ENCODE data around the gene NTPCR.

DNA sequence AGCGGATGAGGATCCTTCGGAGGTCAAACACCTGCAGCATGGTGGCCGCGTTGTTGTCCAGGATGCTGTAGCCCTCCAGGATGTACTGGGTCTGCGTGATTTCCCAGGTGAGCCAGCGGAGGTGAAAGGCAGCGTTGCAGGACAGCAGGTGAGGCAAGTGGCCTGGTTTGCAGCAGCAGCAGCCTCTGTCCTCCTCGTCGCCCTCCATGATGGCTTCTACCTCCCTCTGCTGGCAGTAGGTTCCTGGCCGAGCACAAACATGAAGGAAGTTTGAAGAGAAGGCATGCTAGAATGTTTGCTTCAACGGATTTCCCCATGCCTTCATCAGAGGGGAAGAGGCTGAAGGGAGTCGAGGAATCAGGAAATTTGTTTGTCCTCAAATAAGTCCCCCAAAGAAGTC lies 74.7 kb downstream of the NTPCR start:
- TF ChIP-seq, protein P1, sequence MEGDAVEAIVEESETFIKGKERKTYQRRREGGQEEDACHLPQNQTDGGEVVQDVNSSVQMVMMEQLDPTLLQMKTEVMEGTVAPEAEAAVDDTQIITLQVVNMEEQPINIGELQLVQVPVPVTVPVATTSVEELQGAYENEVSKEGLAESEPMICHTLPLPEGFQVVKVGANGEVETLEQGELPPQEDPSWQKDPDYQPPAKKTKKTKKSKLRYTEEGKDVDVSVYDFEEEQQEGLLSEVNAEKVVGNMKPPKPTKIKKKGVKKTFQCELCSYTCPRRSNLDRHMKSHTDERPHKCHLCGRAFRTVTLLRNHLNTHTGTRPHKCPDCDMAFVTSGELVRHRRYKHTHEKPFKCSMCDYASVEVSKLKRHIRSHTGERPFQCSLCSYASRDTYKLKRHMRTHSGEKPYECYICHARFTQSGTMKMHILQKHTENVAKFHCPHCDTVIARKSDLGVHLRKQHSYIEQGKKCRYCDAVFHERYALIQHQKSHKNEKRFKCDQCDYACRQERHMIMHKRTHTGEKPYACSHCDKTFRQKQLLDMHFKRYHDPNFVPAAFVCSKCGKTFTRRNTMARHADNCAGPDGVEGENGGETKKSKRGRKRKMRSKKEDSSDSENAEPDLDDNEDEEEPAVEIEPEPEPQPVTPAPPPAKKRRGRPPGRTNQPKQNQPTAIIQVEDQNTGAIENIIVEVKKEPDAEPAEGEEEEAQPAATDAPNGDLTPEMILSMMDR (conservative IDR thresholded peaks at IDR 0.05): peak; percentile 87
- no peak for TF ChIP-seq ZFX (IDR thresholded peaks at IDR 0.05)

All from C4-2B (cell line).